Trophoblast cell (in vitro differentiated cells and primary cell): ENCODE results near the gene EPB41L5.

Source experiments
- DNase-seq, 2 donors: peaks; one replicate each; pipeline ENCODE4 v3.0.0-alpha.2; 2016
- H2AFZ ChIP-seq: 2 replicates; pipeline ENCODE4 v1.6.1; 2013; ENCODE audit warnings: low read length, moderate library complexity, mild to moderate bottlenecking; ENCODE audit not compliant: insufficient read depth, poor library complexity
- H2AK5ac ChIP-seq: 2 replicates; pipeline ENCODE4 v1.6.1; 2013; ENCODE audit warnings: mild to moderate bottlenecking, low read length
- H2BK120ac ChIP-seq: 2 replicates; pipeline ENCODE4 v1.6.1; 2013; ENCODE audit warnings: low read length, mild to moderate bottlenecking, moderate library complexity; ENCODE audit not compliant: insufficient read depth, poor library complexity
- H2BK12ac ChIP-seq: 2 replicates; pipeline ENCODE4 v1.6.1; 2013; ENCODE audit warnings: mild to moderate bottlenecking, low read length, moderate library complexity
- H2BK5ac ChIP-seq: 2 replicates; pipeline ENCODE4 v1.6.1; 2013; ENCODE audit warnings: low read length, low read depth, moderate library complexity, mild to moderate bottlenecking; ENCODE audit not compliant: poor library complexity
- H3K14ac ChIP-seq: 2 replicates; pipeline ENCODE4 v1.6.1; 2013; ENCODE audit warnings: mild to moderate bottlenecking, low read length
- H3K18ac ChIP-seq: 2 replicates; pipeline ENCODE4 v1.6.1; 2013; ENCODE audit warnings: mild to moderate bottlenecking, low read length
- H3K23ac ChIP-seq: 2 replicates; pipeline ENCODE4 v1.6.1; 2013; ENCODE audit warnings: low read length
- H3K27ac ChIP-seq: 2 replicates; pipeline ENCODE4 v1.5.1; 2013; ENCODE audit warnings: low read depth, mild to moderate bottlenecking, inconsistent platforms, low read length, moderate library complexity
- H3K27me3 ChIP-seq: 2 replicates; pipeline ENCODE4 v1.6.1; 2013; ENCODE audit warnings: inconsistent platforms, mild to moderate bottlenecking, low read length, moderate library complexity; ENCODE audit not compliant: insufficient read depth
- H3K36me3 ChIP-seq, 2 experiments: 1 replicate in 1 of 2; 2 replicates in 1 of 2; pipeline ENCODE4 v1.6.1; 2013; ENCODE audit warnings: low read length in 2 of 2, mild to moderate bottlenecking in 2 of 2, moderate library complexity in 1 of 2; ENCODE audit not compliant: insufficient read depth in 2 of 2, control insufficient read depth in 1 of 2
- H3K4ac ChIP-seq: 2 replicates; pipeline ENCODE4 v1.6.1; 2013; ENCODE audit warnings: low read depth, mild to moderate bottlenecking, low read length, moderate library complexity
- H3K4me1 ChIP-seq, 2 experiments: 1 replicate in 1 of 2; 2 replicates in 1 of 2; pipeline ENCODE4 v1.6.1; 2013; ENCODE audit warnings: low read length in 2 of 2, mild to moderate bottlenecking in 2 of 2, moderate library complexity in 1 of 2; ENCODE audit not compliant: insufficient read depth in 2 of 2, control insufficient read depth in 1 of 2
- H3K4me2 ChIP-seq: 2 replicates; pipeline ENCODE4 v1.6.1; 2013; ENCODE audit warnings: inconsistent platforms, mild to moderate bottlenecking, low read length, moderate library complexity
- H3K4me3 ChIP-seq: 2 replicates; pipeline ENCODE4 v1.5.1; 2013; ENCODE audit warnings: mild to moderate bottlenecking, low read depth, low read length, inconsistent platforms
- H3K79me1 ChIP-seq: one replicate; pipeline ENCODE4 v1.6.1; 2013; ENCODE audit warnings: low read length
- H3K79me2 ChIP-seq: 2 replicates; pipeline ENCODE4 v1.6.1; 2013; ENCODE audit warnings: low read length, mild to moderate bottlenecking; ENCODE audit not compliant: control insufficient read depth, insufficient read depth, poor library complexity
- H3K9ac ChIP-seq: 2 replicates; pipeline ENCODE4 v1.6.1; 2013; ENCODE audit warnings: mild to moderate bottlenecking, low read length
- H3K9me3 ChIP-seq: 2 replicates; pipeline ENCODE4 v1.6.1; 2013; ENCODE audit warnings: low read depth, mild to moderate bottlenecking, control low read depth, inconsistent platforms, low read length; ENCODE audit not compliant: insufficient read depth
- H4K12ac ChIP-seq: 2 replicates; pipeline ENCODE4 v1.6.1; 2013; ENCODE audit warnings: low read depth, mild to moderate bottlenecking, low read length, moderate library complexity
- H4K8ac ChIP-seq: 2 replicates; pipeline ENCODE4 v1.6.1; 2013; ENCODE audit warnings: low read depth, mild to moderate bottlenecking, low read length, moderate library complexity
- H4K91ac ChIP-seq: one replicate; pipeline ENCODE4 v1.6.1; 2013; ENCODE audit warnings: low read depth, mild to moderate bottlenecking, low read length, moderate library complexity
- WGBS: extraction: QIAGEN DNeasy Blood & Tissue Kit; methylation state at CpG from one replicate; pipeline ENCODE4 v1.1.7; 2013; ENCODE audit warnings: missing lambda C conversion rate; ENCODE audit not compliant: insufficient read length, insufficient coverage; ENCODE audit errors: extremely low coverage; 5-methylcytosine and 5-hydroxymethylcytosine counted together

Gene EPB41L5

DNA sequence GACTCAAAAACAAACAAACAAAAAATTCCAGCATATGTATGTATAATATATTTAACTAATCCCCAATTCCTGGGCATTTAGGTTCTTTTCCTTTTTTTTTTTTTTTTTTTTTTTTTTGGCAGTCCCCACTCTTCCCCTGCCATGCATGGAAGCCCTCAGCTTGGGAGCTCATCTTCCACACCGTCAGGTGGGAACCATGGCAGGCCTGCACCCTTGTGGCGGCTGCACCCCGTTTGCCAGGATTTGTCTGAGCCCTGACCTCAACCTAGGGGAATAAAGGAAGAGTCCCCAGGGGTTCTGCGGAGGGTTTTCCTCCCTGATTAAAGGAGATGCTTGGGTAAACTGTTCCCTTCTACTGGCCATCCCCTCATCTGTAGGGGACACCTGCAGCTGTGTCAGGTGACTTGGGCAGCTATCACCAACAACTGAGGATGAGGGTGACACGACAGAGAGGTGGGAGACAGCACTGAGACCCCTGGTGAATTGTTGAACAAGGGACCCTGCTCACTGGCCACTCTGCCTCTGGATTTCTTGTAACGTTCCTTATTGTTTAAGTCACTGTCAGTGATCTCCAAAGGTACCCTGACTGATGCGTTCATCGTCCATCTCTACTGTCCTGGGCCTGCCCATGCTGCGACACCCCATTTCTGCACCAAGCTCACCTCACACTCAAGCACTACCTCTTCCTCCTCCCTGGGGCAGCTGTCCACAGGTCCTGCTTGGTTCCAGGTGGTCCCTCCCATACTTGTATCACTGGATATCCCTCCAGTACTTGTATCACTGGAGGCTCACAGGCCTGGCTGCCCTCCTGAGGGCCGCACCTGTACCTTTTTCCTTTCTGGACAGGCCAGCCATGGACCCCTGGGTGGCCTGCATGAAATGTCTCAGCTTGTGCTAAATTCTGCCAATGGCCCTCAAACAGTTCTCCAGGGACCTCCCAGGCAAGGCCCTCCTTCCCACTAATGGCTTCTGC, 195.8 kb downstream of the EPB41L5 start:
- Histone ChIP-seq H3K4ac (no peak overlapping the region), H3K36me3 (no peaks in the 10 kb centered on the region), H2BK5ac (no peak overlapping the region), H3K14ac (no peak overlapping the region), H3K79me1 (no peaks in the 10 kb centered on the region), H3K9me3 (peaks cover 2% of the 10 kb centered on the region), H3K4me1 (no peaks in the 10 kb centered on the region), H3K18ac (no peak overlapping the region), H3K4me2 (no peak overlapping the region), H2AFZ (no peak overlapping the region), H3K23ac (no peak overlapping the region), H3K79me2 (no peaks in the 10 kb centered on the region), H4K12ac (no peak overlapping the region), H4K8ac (no peak overlapping the region), H2BK120ac (no peak overlapping the region), H3K27ac (no peak overlapping the region), H2BK12ac (no peak overlapping the region), H2AK5ac (no peak overlapping the region), H4K91ac (no peak overlapping the region), H3K27me3 (no peaks in the 10 kb centered on the region), H3K9ac (no peak overlapping the region), H3K4me3 (no peak overlapping the region)
- no CpG with 5 or more reads among the region's 10 CpGs for WGBS
- no peak for DNase-seq

DNA sequence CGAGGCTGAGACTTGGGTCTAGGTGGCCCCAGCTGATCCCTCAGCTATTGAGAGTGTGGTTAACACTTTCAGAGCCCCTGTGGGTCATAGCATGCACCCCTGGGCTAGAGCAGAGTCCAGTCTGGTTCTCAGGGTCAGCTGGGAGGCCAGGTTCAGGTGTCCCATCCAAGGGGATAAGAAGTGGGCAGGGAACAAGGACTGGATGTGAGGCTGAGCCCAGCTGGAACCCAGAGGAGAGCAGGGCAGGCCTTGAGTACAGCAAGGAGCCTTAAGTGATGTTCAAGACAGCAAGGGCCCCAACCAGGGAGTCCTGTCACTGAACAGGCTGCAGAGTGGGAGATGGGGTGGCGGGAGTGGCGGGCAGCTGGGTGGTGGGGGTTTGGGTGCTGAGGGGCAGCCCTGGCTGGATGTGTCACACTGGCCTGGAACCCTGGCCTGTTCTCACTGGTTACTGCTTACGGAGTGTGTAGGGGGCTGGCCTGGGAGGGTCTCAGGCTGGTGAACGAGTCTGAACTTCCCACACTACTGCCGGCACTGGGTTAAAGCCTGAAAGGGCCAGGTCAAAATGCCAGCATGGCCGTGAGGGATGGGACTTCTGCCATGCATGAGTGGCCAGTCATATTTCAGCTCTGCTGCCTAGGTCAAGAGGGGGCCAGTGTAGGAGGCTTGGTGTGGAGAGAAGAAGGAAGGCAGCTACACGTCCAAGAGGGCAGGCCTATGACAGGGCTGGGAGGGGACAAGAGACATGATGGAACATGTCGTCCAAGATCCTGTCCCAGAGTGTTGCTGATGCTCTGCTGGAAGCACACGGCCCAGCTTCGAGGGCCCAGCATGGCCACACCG, 196.8 kb downstream of the EPB41L5 start:
- Histone ChIP-seq H4K12ac (no peak overlapping the region), H3K4me2 (no peak overlapping the region), H3K14ac (no peak overlapping the region), H3K27ac (no peak overlapping the region), H3K4me3 (no peak overlapping the region), H3K23ac (no peak overlapping the region), H2BK120ac (no peak overlapping the region), H3K9me3 (peaks cover 2% of the 10 kb centered on the region), H2AFZ (no peak overlapping the region), H3K18ac (no peak overlapping the region), H4K8ac (no peak overlapping the region), H2BK12ac (no peak overlapping the region), H2AK5ac (no peak overlapping the region), H2BK5ac (no peak overlapping the region), H3K4ac (no peak overlapping the region), H3K79me1 (no peaks in the 10 kb centered on the region), H3K9ac (no peak overlapping the region), H3K79me2 (no peaks in the 10 kb centered on the region), H4K91ac (no peak overlapping the region), H3K27me3 (no peaks in the 10 kb centered on the region), H3K36me3 (no peaks in the 10 kb centered on the region), H3K4me1 (no peaks in the 10 kb centered on the region)
- WGBS: no CpG with 5 or more reads among the region's 12 CpGs
- DNase-seq: no peak

GRCh38 chr2:120210270-120210693, 197.4 kb downstream of the EPB41L5 start:
- Histone ChIP-seq H3K27me3 (no peaks in the 10 kb centered on the region), H4K8ac (no peak overlapping the region), H3K36me3 (no peaks in the 10 kb centered on the region), H3K79me1 (no peaks in the 10 kb centered on the region), H3K4me2 (no peak overlapping the region), H3K9ac (no peak overlapping the region), H3K4ac (no peak overlapping the region), H4K12ac (no peak overlapping the region), H3K23ac (no peak overlapping the region), H3K4me1 (no peaks in the 10 kb centered on the region), H3K79me2 (no peaks in the 10 kb centered on the region), H3K18ac (no peak overlapping the region), H2AFZ (no peak overlapping the region), H3K14ac (no peak overlapping the region), H3K27ac (no peak overlapping the region), H4K91ac (no peak overlapping the region), H3K4me3 (no peak overlapping the region), H3K9me3 (peaks cover 2% of the 10 kb centered on the region), H2BK5ac (no peak overlapping the region), H2BK12ac (no peak overlapping the region), H2BK120ac (no peak overlapping the region), H2AK5ac (no peak overlapping the region)
- WGBS: no CpG with 5 or more reads among the region's 10 CpGs
- DNase-seq: no peak

DNA sequence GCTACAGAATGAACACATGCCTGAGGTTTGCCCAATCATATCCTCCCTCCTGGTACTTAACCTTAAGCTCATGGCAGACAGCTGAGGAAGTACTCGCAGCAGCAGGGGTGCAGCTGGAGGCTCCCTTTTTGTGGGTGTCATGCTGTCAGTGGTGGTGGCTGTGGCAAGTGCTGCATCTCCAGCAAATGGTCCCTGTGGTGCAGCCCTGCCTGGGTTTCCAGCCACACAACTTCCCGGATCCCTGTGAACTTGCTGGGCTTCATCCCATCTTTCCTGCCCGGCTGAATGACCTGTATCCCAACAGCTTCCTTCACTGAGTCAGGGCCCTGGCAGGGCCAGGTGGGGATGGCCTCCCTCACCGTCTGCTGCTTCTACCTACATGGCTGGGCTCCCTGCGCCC, 205.3 kb downstream of the EPB41L5 start:
- Histone ChIP-seq H3K4me3 (no peak overlapping the region), H4K91ac (no peak overlapping the region), H4K8ac (no peak overlapping the region), H3K4me2 (no peak overlapping the region), H3K14ac (no peak overlapping the region), H3K4ac (no peak overlapping the region), H3K79me1 (peaks cover 5% of the 10 kb centered on the region), H3K27me3 (no peaks in the 10 kb centered on the region), H3K9me3 (peaks cover 7% of the 10 kb centered on the region), H3K27ac (no peak overlapping the region), H4K12ac (no peak overlapping the region), H3K23ac (no peak overlapping the region), H2BK5ac (no peak overlapping the region), H2BK120ac (no peak overlapping the region), H2AFZ (no peak overlapping the region), H3K18ac (no peak overlapping the region), H3K4me1 (peaks cover 5% of the 10 kb centered on the region in 2 experiments), H3K79me2 (peaks cover 4% of the 10 kb centered on the region), H3K9ac (no peak overlapping the region), H3K36me3 (no peaks in the 10 kb centered on the region), H2BK12ac (no peak overlapping the region), H2AK5ac (no peak overlapping the region)
- DNase-seq: no peak
- no CpG with 5 or more reads among the region's 5 CpGs for WGBS
